Cardiac fibroblast (primary cell): ENCODE measurements around the gene CHST11.
A peak's percentile ranks its signal among the peaks of the same experiment; 100 is the strongest.
"Not testable (repeated sequence)": the region's sequence is repeated elsewhere in the genome, so short reads cannot be mapped to it uniquely, and the experiment has no call there.

Source experiments
- DNase-seq, 2 donors: peaks; one replicate each; pipeline versions ENCODE4 v3.0.0 to v3.0.0-alpha.2; 2010; ENCODE audit warnings: low read depth in 2 of 2
- H3K4me3 ChIP-seq, 2 donors: replicated peaks in 1 of 2; 1 replicate in 1 of 2; 2 replicates in 1 of 2; pipeline ENCODE4 v1.5.1; 2011; ENCODE audit warnings: low read depth in 2 of 2, low read length in 2 of 2, mild to moderate bottlenecking in 2 of 2, moderate library complexity in 1 of 2
- TF ChIP-seq, protein P1 (sequence below): IDR thresholded peaks from one replicate; pipeline ENCODE4 v1.5.1; 2011; ENCODE audit warnings: low read depth, mild to moderate bottlenecking, low read length, inconsistent platforms

The CHST11 gene

DNA sequence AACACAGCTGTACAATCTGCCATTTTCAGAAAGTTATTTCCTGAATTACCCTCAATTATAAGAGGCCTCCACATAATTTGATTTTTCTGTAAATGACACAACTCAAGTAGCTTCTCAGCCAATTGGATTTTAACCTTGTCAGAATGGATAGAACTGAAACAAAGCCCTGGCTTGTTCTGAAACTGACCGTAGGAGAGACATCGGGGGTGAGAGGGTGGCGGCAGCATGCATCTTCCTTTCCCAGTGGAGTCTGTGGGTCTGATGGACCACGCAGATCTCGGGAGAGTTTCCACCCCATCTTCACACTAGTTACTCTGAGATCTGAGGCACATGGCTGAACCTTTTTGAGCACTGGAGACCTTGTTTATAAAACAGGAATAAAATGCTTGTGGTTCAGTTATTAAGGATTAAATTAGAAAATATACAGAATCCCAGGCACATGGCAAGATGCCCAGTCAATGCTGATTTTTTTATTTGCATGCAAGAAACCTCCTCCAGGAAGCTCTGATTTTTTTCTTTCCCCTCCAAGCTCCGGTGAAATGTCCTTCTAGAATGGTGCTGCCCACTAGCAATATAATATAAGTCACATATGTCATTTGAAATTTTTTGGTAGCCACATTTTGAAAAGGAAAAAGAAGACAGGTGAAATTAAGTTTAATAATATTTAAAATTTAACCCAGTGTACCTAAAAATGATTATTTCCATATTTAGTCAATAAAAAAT is 153.9 kb downstream of the CHST11 start:
- DNase-seq: no peak
- TF ChIP-seq, protein P1, sequence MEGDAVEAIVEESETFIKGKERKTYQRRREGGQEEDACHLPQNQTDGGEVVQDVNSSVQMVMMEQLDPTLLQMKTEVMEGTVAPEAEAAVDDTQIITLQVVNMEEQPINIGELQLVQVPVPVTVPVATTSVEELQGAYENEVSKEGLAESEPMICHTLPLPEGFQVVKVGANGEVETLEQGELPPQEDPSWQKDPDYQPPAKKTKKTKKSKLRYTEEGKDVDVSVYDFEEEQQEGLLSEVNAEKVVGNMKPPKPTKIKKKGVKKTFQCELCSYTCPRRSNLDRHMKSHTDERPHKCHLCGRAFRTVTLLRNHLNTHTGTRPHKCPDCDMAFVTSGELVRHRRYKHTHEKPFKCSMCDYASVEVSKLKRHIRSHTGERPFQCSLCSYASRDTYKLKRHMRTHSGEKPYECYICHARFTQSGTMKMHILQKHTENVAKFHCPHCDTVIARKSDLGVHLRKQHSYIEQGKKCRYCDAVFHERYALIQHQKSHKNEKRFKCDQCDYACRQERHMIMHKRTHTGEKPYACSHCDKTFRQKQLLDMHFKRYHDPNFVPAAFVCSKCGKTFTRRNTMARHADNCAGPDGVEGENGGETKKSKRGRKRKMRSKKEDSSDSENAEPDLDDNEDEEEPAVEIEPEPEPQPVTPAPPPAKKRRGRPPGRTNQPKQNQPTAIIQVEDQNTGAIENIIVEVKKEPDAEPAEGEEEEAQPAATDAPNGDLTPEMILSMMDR: no peak
- H3K4me3 ChIP-seq: no peak overlapping the region

DNA sequence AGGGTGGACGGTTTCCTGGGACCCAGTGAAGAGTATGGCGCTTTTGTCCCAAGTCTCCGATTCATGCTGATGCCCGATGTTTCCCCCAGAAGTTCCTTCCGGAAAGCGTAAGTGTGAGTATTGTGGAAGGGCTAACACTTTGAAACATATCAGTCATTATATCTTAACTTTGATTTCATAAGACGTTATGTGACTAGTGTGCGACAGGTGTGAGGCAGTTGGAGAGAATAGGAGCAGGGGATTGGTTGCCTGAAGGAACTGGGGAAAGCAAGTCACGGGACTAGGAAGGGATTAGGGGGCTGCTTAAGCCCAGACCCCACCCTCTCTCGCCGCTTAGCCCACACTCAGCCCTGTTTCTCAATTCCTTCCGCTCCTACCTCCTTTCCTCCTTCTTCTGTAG is 154.9 kb downstream of the CHST11 start:
- DNase-seq: no peak
- no peak overlapping the region for H3K4me3 ChIP-seq
- TF ChIP-seq, protein P1: no peak

DNA sequence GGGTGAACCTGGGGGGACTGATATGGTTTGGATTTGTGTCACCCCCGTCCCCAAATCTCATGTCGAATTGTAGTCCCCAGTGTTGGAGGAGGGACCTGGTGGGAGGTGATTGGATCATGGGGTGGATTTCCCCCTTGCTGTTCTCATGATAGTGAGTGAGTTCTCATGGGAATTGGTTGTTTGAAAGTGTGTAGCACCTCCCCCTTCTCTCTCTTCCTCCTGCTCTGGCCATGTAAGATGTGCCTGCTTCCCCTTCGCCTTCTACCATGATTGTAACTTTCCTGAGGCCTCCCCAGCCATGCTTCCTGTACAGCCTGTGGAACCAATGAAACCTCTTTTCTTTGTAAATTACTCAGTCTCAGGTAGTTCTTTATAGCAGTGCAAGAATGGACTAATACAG is 156.6 kb downstream of the CHST11 start:
- not testable (repeated sequence) for DNase-seq, H3K4me3 ChIP-seq

DNA sequence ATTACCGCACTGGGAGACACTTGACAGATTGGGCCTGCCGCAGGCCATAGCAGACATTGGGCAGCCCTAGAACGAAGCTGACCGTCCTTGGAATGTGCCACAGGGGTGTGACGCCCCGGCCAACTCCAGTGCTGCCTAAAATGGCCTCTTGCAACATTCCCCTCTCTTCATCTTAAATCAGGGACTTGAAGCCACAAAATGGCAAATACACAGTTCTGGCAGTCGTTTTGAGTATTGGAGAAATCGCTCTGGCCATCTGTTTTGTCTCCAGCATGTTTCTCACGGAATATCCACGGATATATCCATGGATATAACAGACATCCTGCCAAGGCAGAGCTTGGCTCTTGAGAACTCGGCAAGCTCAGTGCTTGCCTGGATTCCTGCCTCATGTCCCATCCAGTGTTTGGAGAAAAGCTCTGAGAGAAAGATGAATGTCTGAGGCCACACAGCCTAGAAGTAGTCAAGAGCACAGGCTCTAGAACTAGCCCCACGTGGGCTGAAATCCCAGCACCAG is 158.4 kb downstream of the CHST11 start:
- TF ChIP-seq, protein P1: no peak
- peak in 1 of 2 donors; percentile 63 for DNase-seq
- no peak overlapping the region for H3K4me3 ChIP-seq

DNA sequence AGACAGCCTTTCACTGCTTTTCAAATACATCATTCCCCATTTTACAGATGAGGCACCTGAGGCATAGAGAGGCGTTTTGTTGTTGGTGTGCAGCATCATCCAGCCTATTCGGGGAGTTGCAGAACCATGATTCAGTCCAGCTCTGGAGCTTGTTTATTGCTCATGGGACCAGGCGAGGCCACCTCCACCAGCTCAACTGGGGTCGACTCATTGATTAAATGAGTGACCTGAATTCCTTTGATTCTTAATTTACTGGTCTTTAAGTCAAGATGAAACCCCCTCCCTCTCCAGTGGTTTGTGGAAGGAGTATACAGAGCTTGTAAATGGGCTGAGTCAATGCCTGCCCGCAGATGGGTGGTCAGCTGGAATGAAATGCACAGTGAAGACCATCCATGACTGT is 161.9 kb downstream of the CHST11 start:
- no peak overlapping the region for H3K4me3 ChIP-seq
- DNase-seq: peak in 1 of 2 donors; percentile 19
- TF ChIP-seq, protein P1: no peak

DNA sequence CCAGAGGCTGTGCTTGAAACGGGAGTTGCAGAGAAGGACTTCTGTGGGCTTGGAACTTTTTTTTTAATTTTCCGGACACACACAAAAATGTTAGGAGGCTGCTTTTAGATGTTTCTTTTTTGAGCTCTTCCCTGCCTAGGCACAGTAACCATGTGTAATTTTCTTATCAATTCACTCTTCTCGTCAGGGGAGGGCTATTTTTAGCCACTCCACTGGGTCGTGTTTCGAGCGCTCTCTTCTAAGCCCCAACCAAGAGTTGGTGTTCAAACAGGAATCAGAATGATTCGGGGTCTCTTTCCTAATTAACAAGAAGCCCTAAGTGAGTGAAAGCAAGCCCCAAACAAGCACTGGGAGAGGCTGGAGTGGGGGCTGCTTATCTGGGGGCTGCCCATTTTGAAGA is 162.6 kb downstream of the CHST11 start:
- TF ChIP-seq, protein P1: no peak
- H3K4me3 ChIP-seq: no peak overlapping the region
- DNase-seq: no peak

DNA sequence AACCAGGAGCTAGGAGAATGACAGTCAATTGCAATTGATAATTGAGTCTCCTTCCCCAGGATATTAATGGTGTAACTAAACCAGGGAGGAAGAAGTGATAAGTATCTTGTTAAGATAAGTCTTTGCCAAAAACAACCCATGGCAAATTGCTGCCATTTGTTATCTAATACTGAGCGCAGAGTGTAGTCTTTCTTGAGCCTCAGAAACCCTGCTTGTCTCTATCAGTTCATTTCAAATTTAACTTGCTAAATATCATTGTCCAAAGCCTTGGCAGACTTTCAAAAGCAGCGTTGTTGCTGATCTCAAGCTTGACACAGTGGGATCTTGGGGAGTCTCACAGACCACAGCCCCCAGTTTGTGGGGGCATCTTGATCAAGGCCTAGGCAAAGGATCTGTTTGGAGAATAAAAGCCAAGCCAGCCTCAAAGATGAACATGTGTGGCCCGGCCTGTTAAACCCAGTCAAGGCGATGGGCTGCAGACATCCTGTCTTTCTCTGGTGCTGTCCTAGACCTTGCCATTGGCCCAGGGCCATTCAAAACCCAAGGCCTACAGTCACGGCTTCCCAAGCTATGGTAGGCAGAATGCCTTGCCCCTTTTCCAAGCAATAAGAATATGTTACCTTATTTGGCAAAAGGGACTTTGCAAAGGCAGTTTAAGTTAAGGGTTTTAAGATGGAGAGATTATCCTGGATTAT is 164.2 kb downstream of the CHST11 start:
- H3K4me3 ChIP-seq: no peak overlapping the region
- TF ChIP-seq, protein P1: no peak
- DNase-seq: no peak
